GM18502 (cell line): Measurements from ENCODE around the gene PACRG.

Experiments
- ATAC-seq: cut with Tn5 transposase; IDR thresholded peaks from one replicate; pipeline ENCODE4 v1.9.1; 2021; ENCODE audit warnings: mild to moderate bottlenecking; ENCODE audit not compliant: unreplicated experiment, poor library complexity

PACRG gene

DNA sequence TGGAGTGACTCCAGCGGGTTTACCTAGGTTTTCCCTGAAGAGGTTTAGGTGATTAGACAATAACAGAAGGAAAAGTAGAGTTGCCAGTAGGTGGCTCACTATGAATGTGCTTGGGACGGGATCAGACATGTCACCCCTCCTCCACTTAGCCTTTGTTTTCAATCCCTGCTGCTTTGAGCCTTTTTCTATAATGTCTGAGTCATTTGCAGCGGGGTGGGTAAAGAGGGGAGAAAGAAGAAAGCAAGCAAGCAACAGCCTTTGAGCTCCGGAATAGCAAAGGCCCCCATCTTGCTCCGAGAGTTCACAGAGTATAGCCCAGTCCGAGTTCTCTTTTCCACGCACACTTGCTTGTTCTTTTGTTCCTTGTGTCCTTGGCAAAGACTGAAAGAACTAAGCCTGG lies 129.1 kb downstream of the PACRG start:
- ATAC-seq: no peak

DNA sequence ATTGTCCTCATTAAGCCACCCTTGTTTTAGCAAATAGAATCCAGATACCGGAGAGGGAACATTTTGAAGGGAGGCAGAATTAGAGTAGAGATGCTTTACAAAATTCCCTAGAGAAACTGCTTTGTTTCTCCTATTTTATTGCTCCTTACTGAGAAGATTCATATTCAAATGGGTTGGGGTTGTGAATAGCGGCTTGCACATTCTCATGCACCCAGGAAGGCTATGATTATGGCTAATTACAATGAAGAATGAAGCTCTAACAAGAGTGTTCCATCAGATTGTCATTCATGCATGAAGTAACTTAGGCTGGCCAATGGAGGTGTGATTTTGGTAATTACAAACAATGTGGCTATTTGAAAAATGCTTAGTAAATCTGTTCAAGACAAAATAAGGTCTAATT lies 129.6 kb downstream of the PACRG start:
- ATAC-seq: no peak

GRCh38 chr6:162862462-162862861 lies 134.7 kb downstream of the PACRG start:
- no peak for ATAC-seq

DNA sequence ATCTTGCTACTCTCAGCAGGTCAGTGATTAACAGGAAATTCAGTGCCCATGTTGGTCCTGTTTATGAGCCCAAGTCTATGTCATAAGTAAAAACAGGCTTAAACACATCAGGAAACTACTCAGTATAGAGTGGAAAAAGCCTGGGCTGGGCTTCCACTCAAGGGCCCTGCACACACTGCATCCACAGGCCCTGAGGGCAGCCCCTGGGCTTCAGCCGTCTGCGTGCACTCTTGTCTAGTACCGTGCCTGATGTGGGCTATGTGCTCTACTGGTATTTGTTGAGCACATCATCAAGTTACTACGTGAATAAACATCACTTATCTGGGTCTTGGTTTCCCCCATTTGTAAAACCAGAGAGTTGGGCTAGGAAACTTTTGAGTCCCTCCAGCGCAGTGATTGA lies 135.2 kb downstream of the PACRG start:
- ATAC-seq: no peak

- ATAC-seq: no peak
Observed at GRCh38 chr6:162863821-162864220, 136.0 kb downstream of the PACRG start.

DNA sequence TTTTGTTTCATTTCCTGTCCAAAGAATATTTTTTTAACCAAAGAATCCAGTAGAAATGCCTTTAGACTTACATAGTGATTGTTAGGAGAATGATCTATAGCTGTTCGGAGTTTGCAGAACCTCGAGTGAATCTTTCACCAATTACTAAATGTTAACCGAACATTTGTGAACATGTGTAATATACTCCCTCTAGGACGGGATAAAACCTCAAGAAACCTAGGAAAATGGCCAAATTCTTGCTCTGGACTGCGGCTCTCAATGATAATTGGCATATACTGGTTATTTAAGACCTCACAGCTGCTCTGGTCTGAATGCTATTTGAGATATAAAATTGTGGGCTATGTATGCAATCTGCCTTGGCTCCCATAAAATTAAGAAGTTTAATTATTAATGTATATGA lies 137.1 kb downstream of the PACRG start:
- ATAC-seq: no peak

GRCh38 chr6:162866656-162867055 lies 138.9 kb downstream of the PACRG start:
- no peak for ATAC-seq

DNA sequence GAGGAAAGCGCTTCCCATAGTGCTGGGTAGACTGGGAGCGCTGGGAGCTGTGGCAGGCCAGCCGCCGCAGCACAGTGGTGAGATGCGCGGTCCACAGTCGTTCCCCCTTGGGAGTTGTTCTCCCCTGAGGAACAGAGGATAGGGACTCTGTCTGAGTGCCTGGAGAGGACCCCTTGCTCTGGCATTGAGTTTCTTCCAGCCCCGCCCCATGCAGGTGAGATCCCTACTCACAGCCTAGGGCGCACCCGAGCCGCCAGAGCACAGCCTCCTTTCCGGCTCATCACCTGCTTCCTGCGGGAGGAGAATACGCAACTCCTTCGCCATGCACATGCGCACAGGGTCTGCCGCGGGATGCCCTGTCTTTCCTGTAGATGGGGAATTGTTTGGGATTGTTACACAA lies 140.6 kb downstream of the PACRG start:
- ATAC-seq: no peak

GRCh38 chr6:162871966-162872365 lies 144.2 kb downstream of the PACRG start:
- ATAC-seq: no peak

GRCh38 chr6:162873537-162873936 lies 145.8 kb downstream of the PACRG start:
- ATAC-seq: no peak

DNA sequence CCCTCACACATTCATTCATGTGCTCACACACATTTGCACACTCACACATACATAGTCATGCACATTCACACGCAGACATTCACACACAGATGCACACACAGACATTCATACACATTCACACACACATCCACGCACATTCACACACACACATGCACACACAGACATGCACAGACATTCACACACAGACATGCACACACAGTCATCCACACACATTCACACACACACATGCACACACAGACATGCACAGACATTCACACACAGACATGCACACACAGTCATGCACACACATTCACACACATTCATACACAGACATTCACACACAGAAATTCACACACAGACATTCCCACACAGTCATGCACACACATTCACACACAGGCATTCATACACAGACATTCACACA lies 147.3 kb downstream of the PACRG start:
- ATAC-seq: no peak

- no peak for ATAC-seq
Observed at GRCh38 chr6:162882801-162883481, 155.2 kb downstream of the PACRG start.

DNA sequence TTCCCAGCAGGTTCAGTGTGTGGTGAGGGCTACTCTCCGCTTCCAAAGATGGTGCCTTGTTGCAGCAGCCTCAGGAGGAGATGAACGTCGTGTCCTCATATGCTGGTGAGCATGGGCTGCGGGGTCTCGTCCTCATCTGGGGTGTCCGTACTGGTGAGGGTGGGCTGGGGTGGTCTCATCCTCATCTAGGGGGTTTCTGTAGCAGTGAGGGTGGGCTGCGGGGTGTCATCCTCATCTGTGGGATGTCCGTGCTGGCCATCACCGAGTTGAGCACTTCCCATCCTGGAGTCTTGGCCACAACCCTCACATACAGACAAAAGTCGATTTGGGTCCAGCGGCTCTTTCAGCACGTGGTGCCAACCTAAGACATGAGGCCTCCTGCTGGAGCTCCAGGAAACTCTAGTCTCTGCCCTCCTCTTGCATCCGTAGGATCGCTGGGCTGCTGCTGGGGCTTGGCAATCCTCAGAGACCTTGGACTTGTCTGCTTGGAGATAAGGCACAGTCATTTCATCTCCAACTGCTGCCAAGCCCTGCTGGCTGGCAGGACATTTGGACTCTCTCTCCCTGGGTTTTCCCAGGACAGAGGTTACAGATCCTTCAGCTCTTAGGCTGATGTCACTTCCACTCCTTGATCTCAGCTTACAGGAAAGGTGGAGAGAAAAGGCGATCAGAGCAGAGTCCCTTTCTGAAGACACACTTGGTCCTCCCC lies 160.4 kb downstream of the PACRG start:
- ATAC-seq: no peak

DNA sequence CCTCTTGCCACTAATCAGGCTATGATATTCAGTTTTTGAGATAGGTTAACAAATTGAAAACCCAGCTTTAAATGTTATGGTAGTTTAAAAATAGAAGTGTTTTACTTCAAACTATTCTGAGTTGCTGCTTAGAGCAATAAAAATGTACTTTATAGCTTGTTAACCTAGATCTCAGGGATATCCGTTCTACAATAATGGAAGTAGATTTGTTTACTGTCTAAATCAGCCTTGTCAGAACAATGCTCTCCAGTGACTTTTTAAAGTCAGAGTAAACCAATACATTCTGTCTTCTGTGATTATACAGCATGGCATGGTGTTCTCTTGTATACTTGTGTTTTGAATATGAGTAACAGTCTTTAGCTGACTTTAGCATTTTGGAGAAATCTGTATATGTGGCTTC lies 161.5 kb downstream of the PACRG start:
- no peak for ATAC-seq

GRCh38 chr6:162898011-162898410 lies 170.2 kb downstream of the PACRG start:
- ATAC-seq: no peak

GRCh38 chr6:162899148-162899547 lies 171.4 kb downstream of the PACRG start:
- no peak for ATAC-seq

- no peak for ATAC-seq
Observed at GRCh38 chr6:162900503-162900902, 172.7 kb downstream of the PACRG start.

DNA sequence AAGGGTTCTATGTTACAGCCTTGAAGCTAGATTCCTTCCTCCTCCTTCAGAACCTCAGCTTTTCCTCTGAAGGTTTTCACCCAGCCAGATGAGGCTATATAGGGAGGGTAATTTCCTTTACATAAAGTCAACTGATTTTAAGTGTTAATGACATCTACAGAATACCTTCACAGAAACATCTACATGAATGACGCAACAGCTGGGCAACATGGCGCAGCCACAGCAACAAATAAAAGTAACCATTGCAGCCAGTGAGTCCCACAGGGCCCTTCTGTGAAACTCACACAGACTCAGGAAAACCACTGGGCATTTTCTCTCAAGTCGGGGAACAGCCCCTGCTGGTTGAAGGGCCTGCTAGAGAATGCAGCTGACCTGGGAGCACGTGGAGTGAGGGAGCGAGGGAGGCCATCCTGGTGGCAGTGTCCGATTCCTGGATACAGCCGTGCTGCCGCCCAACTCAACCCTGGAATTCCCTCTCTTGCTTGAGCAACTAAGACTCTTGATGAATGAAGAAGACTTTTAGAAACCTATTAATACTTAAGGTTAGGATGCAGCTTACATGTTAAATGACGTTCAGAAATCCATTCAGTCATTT lies 176.4 kb downstream of the PACRG start:
- no peak for ATAC-seq

GRCh38 chr6:162906479-162906878 lies 178.7 kb downstream of the PACRG start:
- ATAC-seq: no peak

DNA sequence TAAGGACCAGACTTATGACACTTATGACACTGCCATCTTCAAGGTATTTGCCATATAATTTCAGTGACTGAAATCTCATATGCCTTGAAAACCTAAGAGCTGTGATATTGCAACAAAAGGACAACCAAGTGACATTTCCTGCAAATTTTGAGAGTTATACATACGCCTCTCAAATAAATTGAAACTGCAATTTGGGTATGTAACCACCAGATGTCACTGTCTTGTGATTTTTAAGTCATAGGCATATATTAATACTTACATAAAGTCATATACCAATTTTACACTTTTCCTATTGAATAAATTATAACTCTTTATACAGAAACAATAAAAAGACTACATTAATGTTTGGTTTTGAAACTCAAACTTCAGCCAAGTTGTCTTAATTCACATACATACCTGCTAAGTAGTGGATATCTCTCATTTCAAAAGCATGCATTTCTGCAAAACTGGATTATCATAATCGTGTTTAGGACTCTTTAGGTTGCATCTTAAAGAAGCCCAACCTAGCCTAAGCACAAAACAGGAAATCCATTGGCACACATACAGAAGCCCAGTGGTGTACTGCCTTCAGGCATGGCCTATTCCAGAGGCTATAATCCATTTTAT lies 180.2 kb downstream of the PACRG start:
- peak; percentile 68 for ATAC-seq

- no peak for ATAC-seq
Observed at GRCh38 chr6:162913206-162913605, 185.4 kb downstream of the PACRG start.
